HFF-Myc (cell line): ENCODE results near the gene GFRA1.

Experiments
- DNase-seq: peaks from one replicate; pipeline ENCODE4 v3.0.0-alpha.2; 2011; ENCODE audit warnings: low read depth; ENCODE audit errors: extremely low read depth
- H3K4me3 ChIP-seq: replicated peaks from 2 replicates; pipeline ENCODE4 v1.5.1; 2011; ENCODE audit warnings: low read depth, mild to moderate bottlenecking, control low read depth, low read length
- TF ChIP-seq, protein P1 (sequence below): IDR thresholded peaks from 2 replicates; pipeline ENCODE4 v1.5.1; 2012; ENCODE audit warnings: mild to moderate bottlenecking, low read depth, low read length, control low read depth; ENCODE audit errors: missing control alignments

Gene GFRA1

DNA sequence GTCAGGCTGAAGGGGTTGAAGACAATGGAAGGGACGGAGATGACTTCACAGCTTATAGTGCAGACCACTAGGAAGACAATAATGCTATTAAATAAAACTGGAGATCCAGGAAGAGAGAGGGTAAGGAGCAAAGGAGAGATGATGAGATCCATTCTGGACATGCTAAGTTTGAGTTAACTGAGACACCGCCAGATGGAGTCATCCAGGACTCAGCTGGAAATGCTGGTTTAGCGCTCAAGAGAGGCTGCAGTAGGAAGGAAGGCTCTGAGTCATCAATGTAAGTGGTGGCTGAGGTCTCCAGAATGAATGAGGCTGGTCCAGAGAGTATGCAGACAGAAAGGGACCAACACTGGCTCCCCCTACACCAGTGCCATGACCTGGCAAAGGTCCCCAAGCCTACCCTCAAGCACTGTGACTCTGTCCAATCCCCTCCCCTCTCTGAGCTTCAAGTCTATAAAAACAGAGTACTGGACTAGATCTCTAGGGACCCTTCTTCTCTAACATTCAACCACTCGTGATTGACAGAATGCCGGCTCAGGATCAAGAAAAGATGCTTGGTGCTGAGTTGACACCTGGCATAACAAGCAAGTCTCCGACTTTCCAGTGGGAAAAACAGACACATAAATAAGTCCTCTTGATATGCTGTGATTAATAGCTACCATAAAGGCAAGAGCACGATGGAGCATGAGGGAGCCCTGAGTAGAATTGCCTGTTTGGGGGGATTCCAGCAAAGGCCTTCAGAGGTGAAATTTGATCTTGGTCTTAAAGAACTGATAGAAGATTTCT, 8.9 kb downstream of the GFRA1 start:
- TF ChIP-seq, protein P1, sequence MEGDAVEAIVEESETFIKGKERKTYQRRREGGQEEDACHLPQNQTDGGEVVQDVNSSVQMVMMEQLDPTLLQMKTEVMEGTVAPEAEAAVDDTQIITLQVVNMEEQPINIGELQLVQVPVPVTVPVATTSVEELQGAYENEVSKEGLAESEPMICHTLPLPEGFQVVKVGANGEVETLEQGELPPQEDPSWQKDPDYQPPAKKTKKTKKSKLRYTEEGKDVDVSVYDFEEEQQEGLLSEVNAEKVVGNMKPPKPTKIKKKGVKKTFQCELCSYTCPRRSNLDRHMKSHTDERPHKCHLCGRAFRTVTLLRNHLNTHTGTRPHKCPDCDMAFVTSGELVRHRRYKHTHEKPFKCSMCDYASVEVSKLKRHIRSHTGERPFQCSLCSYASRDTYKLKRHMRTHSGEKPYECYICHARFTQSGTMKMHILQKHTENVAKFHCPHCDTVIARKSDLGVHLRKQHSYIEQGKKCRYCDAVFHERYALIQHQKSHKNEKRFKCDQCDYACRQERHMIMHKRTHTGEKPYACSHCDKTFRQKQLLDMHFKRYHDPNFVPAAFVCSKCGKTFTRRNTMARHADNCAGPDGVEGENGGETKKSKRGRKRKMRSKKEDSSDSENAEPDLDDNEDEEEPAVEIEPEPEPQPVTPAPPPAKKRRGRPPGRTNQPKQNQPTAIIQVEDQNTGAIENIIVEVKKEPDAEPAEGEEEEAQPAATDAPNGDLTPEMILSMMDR = no peak

DNA sequence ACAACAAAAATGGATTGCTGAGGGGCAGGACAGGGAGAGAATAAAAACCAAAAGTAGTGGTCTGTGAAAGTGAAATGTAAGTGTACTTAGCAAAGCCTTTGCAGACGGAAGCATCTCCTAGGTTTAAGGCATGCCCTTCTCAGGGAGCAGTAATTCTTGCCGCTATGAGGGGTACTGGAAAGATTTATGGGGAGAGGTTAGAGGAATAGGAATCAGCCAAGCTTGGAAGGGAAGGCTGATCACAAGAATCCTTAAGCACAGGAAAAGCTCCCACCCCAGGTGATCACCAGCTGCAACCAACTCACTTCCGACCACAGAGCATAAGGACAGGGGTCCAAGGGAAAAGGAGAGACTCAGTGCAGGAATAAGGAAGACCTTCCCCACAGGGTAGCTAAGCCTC, 10.3 kb downstream of the GFRA1 start:
- no peak overlapping the region for H3K4me3 ChIP-seq
- TF ChIP-seq, protein P1 = no peak
- DNase-seq = no peak

More for the DNA sequence above, 8.9 kb downstream of the GFRA1 start:
- no peak overlapping the region for H3K4me3 ChIP-seq
- no peak for DNase-seq

DNA sequence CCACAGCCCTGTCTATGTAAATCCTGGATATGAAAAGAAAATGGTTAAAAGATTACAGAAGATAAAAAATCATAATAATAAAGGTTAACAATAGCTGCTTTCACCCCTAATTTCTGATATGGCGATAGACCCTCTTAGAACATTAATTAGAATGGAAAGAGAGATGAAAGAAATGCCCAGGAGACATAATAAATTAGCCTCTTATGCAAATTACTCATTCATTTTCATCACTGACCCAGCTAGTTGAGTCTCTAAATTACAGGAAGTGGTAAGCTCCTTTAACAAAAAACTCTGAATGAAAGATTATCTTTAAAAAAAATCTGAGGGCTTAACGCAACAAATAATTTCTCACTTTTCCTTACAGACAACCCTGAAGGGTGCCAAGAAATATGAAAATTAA, 12.4 kb downstream of the GFRA1 start:
- TF ChIP-seq, protein P1 = no peak
- no peak for DNase-seq
- no peak overlapping the region for H3K4me3 ChIP-seq

DNA sequence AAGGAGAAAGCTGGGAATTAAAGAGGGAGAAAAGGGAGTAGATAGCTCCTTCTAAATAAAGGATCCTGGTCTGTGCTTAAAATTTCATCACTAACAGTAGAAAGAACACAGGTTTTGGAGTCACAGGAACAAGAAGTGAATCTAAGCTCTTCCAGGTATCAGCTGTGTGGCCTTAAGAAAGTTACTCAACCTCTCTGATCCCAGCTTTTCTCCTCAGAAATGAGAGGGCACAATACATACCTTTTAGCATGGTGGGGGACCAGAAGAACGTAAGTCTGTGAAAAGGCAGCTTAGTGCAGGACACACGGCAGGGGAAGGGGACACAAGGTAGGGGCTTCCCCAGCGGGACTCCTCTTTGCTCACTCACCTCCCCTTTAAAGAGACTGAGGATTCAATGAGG, 13.4 kb downstream of the GFRA1 start:
- no peak overlapping the region for H3K4me3 ChIP-seq
- DNase-seq = no peak
- TF ChIP-seq, protein P1 = no peak

DNA sequence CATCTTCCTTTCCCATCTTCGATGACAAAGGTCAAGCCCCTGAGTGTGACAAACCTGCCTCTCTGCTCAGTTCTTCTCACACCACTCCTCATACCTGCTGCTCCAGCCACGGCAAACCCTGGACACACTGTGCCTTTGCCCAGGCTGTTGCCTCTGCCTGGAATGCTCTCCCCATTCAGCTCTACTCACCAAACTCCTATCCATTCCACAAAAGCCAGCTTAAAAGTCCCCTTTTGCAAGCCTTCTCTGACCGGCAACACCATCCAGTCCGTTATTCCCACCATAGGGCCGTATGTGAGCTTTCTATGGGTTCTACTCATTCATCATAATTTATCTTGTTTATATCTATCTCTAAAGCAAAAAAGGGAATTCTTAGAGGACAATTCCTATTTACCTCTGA, 15.2 kb downstream of the GFRA1 start:
- no peak for DNase-seq
- TF ChIP-seq, protein P1 = no peak
- no peak overlapping the region for H3K4me3 ChIP-seq

DNA sequence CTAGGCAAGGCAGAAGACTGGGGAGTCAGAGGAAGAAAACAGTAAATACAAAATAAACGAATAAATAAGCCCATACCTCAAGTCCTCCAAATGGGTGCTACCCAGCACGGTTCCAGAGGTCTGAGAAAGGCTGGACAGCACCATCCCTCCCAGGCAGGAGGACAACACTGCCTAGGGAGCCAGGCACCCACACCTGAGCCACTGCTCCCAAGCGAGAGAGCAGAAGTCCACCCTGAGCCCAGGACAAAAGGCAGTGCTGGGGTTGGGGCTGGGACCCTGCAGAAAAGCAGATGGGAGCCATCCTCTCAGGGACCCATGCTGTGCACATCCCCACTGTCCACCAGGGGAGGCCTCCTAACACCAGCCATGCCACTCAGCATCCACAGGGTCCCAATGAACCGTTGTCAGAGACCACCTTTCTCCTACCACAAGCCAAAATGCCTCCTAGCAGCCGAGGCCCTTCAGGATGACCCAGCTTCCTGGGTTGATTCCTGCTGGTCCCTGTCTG, 16.2 kb downstream of the GFRA1 start:
- H3K4me3 ChIP-seq = no peak overlapping the region
- TF ChIP-seq, protein P1 = no peak
- no peak for DNase-seq
